ENCODE results near the gene ADAMTS20.

Gene ADAMTS20

DNA sequence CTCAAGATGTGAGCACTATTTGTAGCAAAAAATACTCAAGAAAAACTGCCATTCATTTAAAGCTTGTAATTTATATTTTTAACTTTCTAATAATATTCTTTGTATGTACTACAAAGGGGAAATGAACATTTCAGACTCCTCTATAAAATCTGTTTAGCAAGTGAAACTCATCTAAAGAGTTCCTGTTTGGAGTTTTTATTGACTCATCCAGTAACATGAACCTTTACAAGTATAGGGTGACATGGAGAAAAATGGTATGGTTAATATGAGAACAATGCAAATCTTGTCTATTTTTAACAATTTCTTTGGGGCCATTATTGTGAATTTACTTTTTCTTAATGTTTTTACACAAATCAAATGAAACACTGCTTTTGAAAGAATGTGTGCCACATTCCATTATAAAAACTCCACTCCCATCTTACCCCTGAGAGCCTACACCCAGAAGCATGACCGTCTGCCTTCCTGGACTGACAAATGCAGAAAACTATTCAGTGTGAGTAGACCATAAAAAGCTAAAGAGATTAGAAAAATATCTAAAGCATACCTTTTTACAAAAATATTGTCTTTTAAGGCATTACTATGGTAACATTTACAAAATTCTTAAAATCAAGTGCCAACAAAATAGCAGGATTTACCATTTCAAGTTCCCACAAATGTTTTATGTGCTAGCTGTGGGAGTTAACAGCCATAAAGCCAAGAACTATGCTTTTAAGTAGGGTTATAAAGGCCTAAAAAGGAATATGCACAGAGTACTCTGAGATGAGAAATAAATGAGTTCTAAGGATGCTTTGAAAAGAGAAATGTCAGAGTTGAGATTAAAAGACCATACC is 144.0 kb downstream of the ADAMTS20 start:
- TF ChIP-seq CTCF (IDR thresholded peaks at IDR 0.05; ENCODE audit: low read depth, low read length) (no peak), EZH2phosphoT487 (IDR thresholded peaks at IDR 0.05; ENCODE audit: low read depth) (no peak)
- H4K20me1 ChIP-seq (ENCODE audit: insufficient read depth, low read length), result no peaks in the 10 kb centered on the region
- peak overlapping the region; percentile 13 for H3K27ac ChIP-seq (ENCODE audit: low read length)
- no peaks in the 10 kb centered on the region for H3K27me3 ChIP-seq (ENCODE audit: low read depth, low read length)
- H3K9me3 ChIP-seq (ENCODE audit: insufficient read depth, low read length), result no peaks in the 10 kb centered on the region
- H3K4me2 ChIP-seq (ENCODE audit: low read length), result peak overlapping the region; percentile 11
- H3K79me2 ChIP-seq (ENCODE audit: low read length), result no peaks in the 10 kb centered on the region
- no peaks in the 10 kb centered on the region for H3K36me3 ChIP-seq (replicated peaks; ENCODE audit: low read depth, low read length)
- no peak overlapping the region for H2AFZ ChIP-seq (ENCODE audit: low read depth, low read length)
- H3K4me1 ChIP-seq (ENCODE audit: low read length), result peaks cover 28% of the 10 kb centered on the region
- H3K9ac ChIP-seq (ENCODE audit: low read length), result no peak overlapping the region
- no peak overlapping the region for H3K4me3 ChIP-seq (ENCODE audit: low read length)

DNA sequence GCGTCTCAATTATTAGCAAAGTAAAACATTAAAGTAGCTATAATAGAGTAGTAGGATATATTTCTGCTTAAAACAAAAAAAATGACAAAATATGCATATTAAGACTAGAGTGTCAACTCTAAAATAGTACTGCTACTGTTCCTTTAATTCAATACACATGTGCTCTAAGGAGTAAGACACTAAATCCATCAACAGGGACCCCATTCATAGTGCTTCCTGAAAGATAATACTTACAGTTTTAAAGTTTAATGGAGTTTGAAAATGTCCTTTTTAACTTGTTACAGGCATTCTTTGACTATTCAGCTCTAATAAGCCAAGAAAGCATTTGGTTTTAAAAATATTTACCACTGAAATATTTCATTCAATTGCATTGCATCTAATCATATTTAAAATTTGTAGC is 145.2 kb downstream of the ADAMTS20 start:
- TF ChIP-seq CTCF (IDR thresholded peaks at IDR 0.05; ENCODE audit: low read depth, low read length) (no peak), EZH2phosphoT487 (IDR thresholded peaks at IDR 0.05; ENCODE audit: low read depth) (no peak)
- Histone ChIP-seq H2AFZ (ENCODE audit: low read depth, low read length) (no peak overlapping the region), H3K9ac (ENCODE audit: low read length) (no peak overlapping the region), H4K20me1 (ENCODE audit: insufficient read depth, low read length) (no peaks in the 10 kb centered on the region), H3K79me2 (ENCODE audit: low read length) (no peaks in the 10 kb centered on the region), H3K36me3 (replicated peaks; ENCODE audit: low read depth, low read length) (no peaks in the 10 kb centered on the region), H3K27me3 (ENCODE audit: low read depth, low read length) (no peaks in the 10 kb centered on the region), H3K9me3 (ENCODE audit: insufficient read depth, low read length) (no peaks in the 10 kb centered on the region), H3K4me3 (ENCODE audit: low read length) (no peak overlapping the region), H3K4me1 (ENCODE audit: low read length) (peaks cover 29% of the 10 kb centered on the region), H3K4me2 (ENCODE audit: low read length) (no peak overlapping the region), H3K27ac (ENCODE audit: low read length) (no peak overlapping the region)

- TF ChIP-seq EZH2phosphoT487 (IDR thresholded peaks at IDR 0.05; ENCODE audit: low read depth), result no peak
- TF ChIP-seq CTCF (IDR thresholded peaks at IDR 0.05; ENCODE audit: low read depth, low read length), result no peak
- Histone ChIP-seq H3K27ac (ENCODE audit: low read length) (no peak overlapping the region), H4K20me1 (ENCODE audit: insufficient read depth, low read length) (no peaks in the 10 kb centered on the region), H3K4me1 (ENCODE audit: low read length) (peaks cover 19% of the 10 kb centered on the region), H3K36me3 (replicated peaks; ENCODE audit: low read depth, low read length) (no peaks in the 10 kb centered on the region), H2AFZ (ENCODE audit: low read depth, low read length) (no peak overlapping the region), H3K9me3 (ENCODE audit: insufficient read depth, low read length) (no peaks in the 10 kb centered on the region), H3K79me2 (ENCODE audit: low read length) (no peaks in the 10 kb centered on the region), H3K9ac (ENCODE audit: low read length) (no peak overlapping the region), H3K27me3 (ENCODE audit: low read depth, low read length) (no peaks in the 10 kb centered on the region), H3K4me3 (ENCODE audit: low read length) (no peak overlapping the region), H3K4me2 (ENCODE audit: low read length) (no peak overlapping the region)
These were observed 149.6 kb downstream of the ADAMTS20 start for GRCh38 chr12:43402436-43402835.

DNA sequence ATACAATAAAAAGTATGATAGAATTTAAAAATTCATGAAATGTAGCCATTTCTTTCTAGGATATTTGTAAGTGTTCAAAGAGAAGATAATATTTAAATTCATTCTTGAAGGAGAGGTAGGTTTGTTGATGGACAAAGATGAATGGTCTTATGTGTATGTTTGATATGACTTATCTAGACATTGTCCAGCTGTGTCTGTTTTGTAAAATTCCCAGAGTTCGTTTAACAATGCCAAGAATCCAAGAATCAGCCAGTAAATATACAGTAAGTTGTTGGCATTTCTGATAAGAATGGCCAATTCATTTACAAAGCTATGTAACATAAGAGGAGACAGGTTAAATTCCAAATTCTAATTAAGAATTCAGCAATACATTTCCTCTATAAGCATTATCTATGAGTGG is 150.9 kb downstream of the ADAMTS20 start:
- H3K4me2 ChIP-seq (ENCODE audit: low read length), result no peak overlapping the region
- TF ChIP-seq EZH2phosphoT487 (IDR thresholded peaks at IDR 0.05; ENCODE audit: low read depth), result no peak
- no peak for TF ChIP-seq CTCF (IDR thresholded peaks at IDR 0.05; ENCODE audit: low read depth, low read length)
- H3K9ac ChIP-seq (ENCODE audit: low read length), result no peak overlapping the region
- no peaks in the 10 kb centered on the region for H4K20me1 ChIP-seq (ENCODE audit: insufficient read depth, low read length)
- no peak overlapping the region for H2AFZ ChIP-seq (ENCODE audit: low read depth, low read length)
- H3K4me1 ChIP-seq (ENCODE audit: low read length), result peaks cover 18% of the 10 kb centered on the region
- H3K27ac ChIP-seq (ENCODE audit: low read length), result no peak overlapping the region
- no peaks in the 10 kb centered on the region for H3K9me3 ChIP-seq (ENCODE audit: insufficient read depth, low read length)
- no peaks in the 10 kb centered on the region for H3K36me3 ChIP-seq (replicated peaks; ENCODE audit: low read depth, low read length)
- H3K79me2 ChIP-seq (ENCODE audit: low read length), result no peaks in the 10 kb centered on the region
- no peak overlapping the region for H3K4me3 ChIP-seq (ENCODE audit: low read length)
- no peaks in the 10 kb centered on the region for H3K27me3 ChIP-seq (ENCODE audit: low read depth, low read length)

Measured in OCI-LY3 (cell line).